ENCODE results near the gene ERH.
"Not testable (repeated sequence)": the region's sequence is repeated elsewhere in the genome, so short reads cannot be mapped to it uniquely, and the experiment has no call there.

The ERH gene

DNA sequence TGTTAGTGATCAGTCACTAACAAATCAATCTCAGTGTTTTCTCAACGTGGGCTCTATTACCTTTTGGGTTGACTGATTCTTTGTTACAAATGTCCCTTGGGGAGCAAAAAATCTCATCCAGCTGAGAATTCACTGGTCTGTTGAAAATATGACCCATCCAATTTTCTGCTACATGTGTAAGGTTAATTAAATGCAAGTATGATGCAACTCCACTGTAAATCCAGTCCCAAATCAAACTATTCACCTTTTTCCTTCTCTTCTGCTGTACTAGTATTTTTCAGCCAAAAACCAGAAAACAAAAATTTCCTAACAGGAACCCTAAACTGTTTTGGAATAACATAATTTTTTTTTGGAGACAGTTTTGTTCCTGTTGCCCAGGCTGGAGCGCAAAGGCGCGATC, 2.2 kb downstream of the ERH start:
- DNase-seq (ENCODE audit: low spot score): no peak

GRCh38 chr14:69392481-69392880, 5.6 kb downstream of the ERH start:
- DNase-seq (ENCODE audit: low spot score): no peak

DNA sequence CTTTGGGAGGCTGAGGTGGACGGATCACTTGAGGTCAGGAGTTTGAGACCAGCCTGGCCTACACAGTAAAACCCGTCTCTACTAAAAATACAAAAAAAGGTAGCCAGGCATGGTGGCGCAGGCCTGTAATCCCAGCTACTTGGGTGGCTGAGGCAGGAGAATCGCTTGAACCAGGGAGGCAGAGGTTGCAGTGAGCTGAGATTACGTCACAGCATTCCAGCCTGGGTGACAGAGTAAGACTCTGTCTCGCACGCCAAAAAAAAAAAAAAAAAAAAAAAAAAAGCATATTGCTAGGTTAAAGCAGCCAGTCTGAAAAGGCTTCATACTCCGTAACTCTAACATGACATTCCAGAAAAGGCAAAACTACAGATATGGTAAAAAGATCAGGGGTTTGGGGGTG, 6.7 kb downstream of the ERH start:
- not testable (repeated sequence) for DNase-seq (ENCODE audit: low spot score)

- no peak for DNase-seq (ENCODE audit: low spot score)
Observed at GRCh38 chr14:69387311-69387710, 10.8 kb downstream of the ERH start.

DNA sequence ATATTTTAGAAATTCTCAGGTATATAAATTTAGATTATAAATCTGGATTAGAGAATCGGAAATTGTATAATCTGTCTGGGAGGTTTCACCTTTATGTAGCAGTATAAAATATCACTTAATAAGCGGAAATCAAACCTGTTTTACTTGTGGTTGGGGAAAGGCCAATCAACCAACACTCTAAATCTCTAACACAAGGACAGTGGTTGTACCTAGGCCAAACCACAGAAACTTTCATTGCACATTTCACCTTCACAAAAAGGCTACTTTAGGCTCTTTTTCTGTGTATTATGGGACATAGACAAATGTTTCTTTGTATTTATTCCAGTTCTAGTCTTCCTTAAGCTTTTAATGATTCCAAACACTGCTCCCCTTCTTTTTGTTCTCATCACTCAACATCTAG, 19.8 kb downstream of the ERH start:
- no peak for DNase-seq (ENCODE audit: low spot score)

DNA sequence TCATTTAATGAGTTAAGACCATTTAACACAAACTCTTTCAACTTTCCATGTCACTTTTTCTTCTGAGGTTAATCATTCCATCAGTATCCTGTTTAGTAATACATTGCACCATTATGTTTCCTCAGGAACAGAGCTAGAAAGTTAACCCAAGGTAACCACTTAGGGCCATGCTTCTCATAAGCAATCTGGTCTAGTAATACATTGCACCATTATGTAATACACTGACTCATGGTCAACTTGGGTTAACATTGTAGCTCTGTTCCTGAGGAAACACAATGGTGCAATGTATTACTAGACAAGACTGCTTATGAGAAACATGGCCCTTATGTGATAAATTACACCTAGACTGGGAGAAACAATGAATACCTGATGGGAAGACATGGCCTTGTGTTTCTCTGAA, 21.7 kb downstream of the ERH start:
- DNase-seq (ENCODE audit: low spot score): peak; percentile 47

DNA sequence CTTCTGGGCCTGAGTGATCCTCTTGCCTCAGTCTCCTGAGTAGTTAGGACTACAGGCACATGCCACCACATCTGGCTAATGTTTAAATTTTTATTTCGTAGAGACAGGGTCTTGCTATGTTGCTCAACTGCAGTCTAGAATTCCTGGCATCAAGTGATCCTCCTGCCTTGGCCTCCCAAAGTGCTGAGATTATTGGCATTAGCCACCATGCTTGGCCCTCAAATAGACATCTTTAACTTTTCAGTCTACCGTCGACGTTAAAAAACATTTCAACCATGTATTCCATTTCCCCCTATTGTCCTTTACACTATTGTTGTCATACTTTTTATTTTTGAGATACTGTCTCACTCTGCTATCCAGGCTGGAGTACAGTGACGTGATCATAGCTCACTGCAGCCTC, 22.4 kb downstream of the ERH start:
- no peak for DNase-seq (ENCODE audit: low spot score)

DNA sequence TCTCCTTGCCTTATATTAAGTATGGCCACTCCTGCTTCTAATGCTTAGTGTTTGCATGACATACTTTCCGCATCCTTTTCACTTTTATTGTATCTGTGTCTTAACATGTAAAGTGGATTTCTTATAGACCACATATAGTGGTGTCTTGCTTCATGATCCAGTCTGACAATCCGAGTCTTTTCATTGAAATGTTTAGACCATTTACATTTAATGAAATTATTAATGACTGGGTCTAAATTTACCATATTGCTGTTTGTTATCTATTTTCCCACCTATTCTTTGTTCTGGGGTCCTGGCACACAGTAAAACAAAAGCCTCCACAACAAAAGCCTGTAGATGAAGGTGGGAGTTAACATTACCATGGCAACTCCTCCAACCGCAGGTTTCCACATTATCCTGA, 22.9 kb downstream of the ERH start:
- no peak for DNase-seq (ENCODE audit: low spot score)

- DNase-seq (ENCODE audit: low spot score): no peak
Observed at GRCh38 chr14:69374235-69374634, 23.9 kb downstream of the ERH start.

DNA sequence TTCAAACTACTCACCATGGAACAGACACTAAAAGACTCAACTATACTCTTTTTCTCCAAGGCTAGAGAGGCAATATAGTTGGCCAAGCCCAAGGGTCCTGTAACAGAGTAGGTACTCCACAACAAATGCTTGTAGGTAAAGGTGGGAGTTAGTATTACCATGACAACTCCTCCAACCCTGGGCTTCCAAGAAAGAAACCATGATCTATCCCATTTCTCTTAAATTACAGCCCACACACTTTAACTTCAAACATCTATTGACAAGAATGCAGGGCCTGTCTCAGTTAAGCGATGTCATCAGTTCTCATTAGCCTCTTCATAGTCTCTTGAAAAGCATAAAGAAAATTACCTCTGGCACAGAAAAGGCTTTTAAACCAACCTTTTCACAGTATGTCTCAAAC, 25.0 kb downstream of the ERH start:
- no peak for DNase-seq (ENCODE audit: low spot score)

- no peak for DNase-seq (ENCODE audit: low spot score)
Observed at GRCh38 chr14:69372146-69372545, 26.0 kb downstream of the ERH start.

DNA sequence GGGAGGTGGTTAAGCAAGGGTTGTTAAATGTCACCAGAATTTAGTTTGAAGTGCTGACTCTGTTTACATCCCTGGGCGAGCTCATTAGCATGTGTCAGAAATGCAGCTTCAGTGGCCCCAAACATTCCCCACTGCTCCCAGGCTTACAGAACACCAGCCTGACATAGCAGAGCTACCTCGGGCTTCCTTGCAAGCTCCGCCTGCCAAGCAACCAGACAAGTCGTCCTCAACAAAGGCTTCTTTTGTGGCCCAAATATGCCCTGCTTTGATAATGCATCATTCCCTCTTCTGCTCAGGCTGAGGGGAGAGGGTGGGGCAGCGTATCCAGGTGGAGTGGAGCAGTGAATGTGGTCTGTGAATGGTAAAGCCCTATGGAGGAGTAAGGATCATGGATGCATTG, 28.0 kb downstream of the ERH start:
- no peak for DNase-seq (ENCODE audit: low spot score)

DNA sequence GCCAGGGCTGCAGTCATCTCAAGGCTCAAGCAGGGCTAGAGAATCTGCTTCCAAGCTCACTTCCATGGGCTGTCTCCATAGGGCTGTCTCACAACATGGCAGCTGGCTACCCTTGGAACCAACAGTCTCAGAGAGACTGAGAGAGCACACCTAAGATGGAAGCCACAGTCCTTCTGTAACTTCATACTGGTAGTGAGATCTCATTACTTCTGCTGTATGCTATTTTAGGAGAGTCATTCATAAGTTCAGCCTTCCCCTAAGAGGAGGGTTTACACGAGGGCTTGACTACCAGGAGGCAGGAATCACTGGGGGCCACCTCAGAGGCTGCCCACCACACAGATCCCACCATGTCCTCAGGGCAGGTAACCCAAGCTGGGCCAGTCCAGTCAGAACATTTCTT, 29.7 kb downstream of the ERH start:
- no peak for DNase-seq (ENCODE audit: low spot score)

DNA sequence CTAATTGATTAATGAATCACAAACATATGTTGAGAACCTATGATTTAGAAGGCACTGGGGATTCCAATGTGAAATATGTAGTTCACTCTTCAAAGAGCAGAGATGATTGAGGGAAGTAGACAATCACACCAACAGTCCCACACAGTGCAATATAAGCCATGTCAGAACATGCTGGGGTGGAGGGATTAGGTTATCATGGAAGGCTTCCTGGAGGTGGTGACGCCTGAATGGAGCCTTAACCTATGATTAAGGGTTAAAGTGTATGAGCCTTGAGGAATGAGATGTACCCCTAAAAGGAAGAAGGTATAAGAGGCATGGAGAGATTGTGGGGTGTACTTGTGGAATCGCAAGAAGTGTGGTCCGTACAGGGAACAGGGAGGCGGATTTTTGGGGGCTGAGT, 31.3 kb downstream of the ERH start:
- DNase-seq (ENCODE audit: low spot score): no peak

GRCh38 chr14:69366069-69366468, 32.0 kb downstream of the ERH start:
- no peak for DNase-seq (ENCODE audit: low spot score)

DNA sequence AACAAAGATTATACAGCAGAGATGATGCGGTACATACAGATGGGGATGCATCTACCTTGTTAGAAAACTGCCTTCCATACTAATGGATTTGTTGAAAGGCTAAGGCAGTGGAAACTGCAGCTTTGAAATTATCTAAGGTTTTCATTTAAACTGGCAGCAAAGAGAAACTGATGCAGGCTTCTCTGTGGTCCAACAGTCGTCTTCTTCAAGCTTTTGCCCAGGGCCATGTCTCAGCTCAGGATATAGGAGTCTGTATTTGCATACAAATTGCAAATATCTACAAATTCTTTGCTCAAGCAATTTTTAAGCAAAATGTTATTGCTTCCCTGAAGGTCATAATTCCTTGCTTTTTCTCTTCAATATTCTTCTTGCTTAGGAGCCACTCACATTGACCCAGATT, 33.7 kb downstream of the ERH start:
- no peak for DNase-seq (ENCODE audit: low spot score)

DNA sequence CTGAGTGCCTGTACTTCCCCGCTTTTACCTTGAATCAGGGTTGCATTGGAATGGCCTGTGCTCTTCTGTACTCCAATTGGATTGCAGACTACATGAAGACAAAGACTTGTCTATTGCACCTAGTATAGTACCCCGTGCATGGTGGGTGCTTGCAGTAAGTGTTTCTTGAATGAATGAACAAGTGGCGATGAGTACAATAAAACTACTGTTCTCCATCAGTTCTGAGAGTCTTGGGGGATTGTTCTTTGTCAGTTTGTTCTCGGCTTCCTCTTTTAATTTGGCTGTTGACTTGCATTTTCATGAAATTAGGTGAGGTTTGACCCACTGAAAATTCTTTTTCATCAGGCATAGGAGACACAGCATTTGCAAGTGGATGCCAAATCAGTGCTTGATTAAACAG, 34.1 kb downstream of the ERH start:
- DNase-seq (ENCODE audit: low spot score): no peak

DNA sequence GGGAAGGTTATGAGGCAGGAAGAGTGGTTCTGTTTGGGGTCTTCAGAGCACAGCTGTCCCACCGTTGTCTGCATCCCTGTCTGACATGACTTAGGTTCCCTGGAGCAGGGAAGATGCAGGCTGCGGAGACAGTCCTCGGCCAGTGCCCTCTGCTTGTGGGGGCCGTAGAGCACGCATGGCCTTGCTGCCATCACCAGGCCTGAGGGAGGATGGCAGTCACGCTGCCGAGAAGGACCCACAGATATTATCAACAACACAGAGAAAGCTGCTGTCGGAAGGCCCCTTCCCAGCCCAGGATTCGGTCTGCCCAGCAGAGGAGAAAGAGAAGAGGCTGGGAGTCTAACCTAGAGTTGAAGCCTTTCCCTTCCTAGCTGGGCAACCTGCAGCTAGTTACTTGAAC, 35.0 kb downstream of the ERH start:
- DNase-seq (ENCODE audit: low spot score): no peak

- no peak for DNase-seq (ENCODE audit: low spot score)
Observed at GRCh38 chr14:69360438-69361108, 37.5 kb downstream of the ERH start.

DNA sequence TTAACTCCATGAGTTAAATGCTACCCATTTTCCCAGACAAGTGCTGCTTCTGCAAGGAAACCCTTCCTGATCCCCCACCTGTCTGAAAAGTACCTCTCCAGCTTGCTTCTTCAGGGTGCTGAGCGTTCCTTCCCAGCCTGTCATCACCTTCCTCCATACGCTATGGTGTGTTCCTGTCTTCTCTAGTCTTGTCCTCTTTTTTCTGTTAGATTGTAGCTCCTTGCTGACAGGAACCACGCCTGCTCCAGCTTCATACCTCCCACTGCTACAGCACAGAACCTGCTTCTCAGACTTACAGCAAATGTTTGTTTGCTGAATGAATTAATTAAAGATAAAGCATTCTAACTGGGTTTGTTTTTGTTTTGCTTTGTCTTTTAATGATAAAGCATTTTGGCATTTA, 39.1 kb downstream of the ERH start:
- DNase-seq (ENCODE audit: low spot score): no peak

GRCh38 chr14:69358233-69358963, 39.7 kb downstream of the ERH start:
- DNase-seq (ENCODE audit: low spot score): no peak

GRCh38 chr14:69357544-69358200, 40.4 kb downstream of the ERH start:
- DNase-seq (ENCODE audit: low spot score): no peak

- DNase-seq (ENCODE audit: low spot score): no peak
Observed at GRCh38 chr14:69356903-69357543, 41.1 kb downstream of the ERH start.
